Left lobe of liver (tissue), 2 donors: ENCODE data around the gene AGPAT3. TPM values are rescaled to one million over a fixed set of nuclear protein-coding genes. Genes with fewer than 3 reads are reported as not detected.

ENCODE experiments used
- ATAC-seq: fragments of 200-7000 bp; cut with Tn5 transposase; one replicate; pipeline ENCODE4 v1.9.1; 2020; ENCODE audit warnings: mild to moderate bottlenecking, moderate library complexity
- DNase-seq: peaks from one replicate; pipeline ENCODE4 v3.0.0-alpha.2; 2020; ENCODE audit warnings: low spot score
- total RNA-seq: library from RNA; stranded (reverse); gene quantifications from one replicate; pipeline ENCODE4 v1.2.1, GENCODE V29; 2021
- donor health status: DM: no; HTN: no; CAD: no; lungs with moderate emphysema.
- donor health status: DM: no; HTN: yes; CAD: no.

The AGPAT3 gene
- total RNA-seq, 1 donor from 2014 or later: 127 TPM

GRCh38 chr21:44012474-44013379 lies 147.7 kb downstream of the AGPAT3 start:
- DNase-seq: peak; percentile 93

GRCh38 chr21:44013380-44014088 lies 148.5 kb downstream of the AGPAT3 start:
- peak; percentile 22 for ATAC-seq

More at GRCh38 chr21:44012474-44013379, 147.7 kb downstream of the AGPAT3 start:
- peak; percentile 83 for ATAC-seq

GRCh38 chr21:44017601-44018000 lies 152.6 kb downstream of the AGPAT3 start:
- DNase-seq (no peak), ATAC-seq (no peak)

More at GRCh38 chr21:44013380-44014088, 148.5 kb downstream of the AGPAT3 start:
- no peak for DNase-seq

DNA sequence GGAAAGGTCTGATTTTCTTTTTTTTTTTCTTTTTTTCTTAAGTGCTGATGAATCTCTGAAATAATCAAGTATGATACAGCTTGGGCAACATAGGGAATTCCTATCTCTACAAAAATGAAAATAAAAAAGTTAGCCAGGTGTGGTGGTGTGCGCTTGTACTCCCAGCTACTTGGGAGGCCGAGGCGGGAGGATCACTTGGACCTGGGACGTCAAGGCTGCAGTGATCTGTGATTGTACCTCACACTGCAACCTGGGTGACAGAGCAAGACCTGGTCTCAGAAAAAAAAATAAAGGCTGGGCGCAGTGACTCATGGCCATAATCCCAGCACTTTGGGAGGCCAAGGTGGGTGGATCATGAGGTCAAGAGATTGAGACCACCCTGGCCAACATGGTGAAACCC lies 153.1 kb downstream of the AGPAT3 start:
- DNase-seq: no peak

GRCh38 chr21:44018813-44019567 lies 154.0 kb downstream of the AGPAT3 start:
- ATAC-seq (peak; percentile 10), DNase-seq (peak; percentile 33)

More for the DNA sequence above, 153.1 kb downstream of the AGPAT3 start:
- no peak for ATAC-seq

DNA sequence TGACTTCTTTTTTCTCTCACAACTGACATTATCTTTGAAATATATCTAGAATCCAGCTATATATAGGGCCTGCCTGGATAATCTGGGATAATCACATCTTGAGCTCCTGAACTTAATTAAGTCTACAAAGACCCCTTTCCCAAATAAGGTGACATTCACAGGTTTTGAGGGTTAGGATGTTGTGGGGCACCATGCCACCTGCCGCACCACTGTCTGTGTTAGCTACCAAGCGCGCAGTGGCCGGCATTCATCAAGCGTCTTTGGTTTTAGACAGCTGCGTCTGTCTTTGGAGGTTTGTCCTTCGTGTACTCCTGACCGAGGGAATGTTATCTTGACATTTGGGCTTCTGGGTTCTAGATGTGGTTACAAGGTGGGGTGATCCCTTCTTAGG lies 154.5 kb downstream of the AGPAT3 start:
- ATAC-seq: no peak

GRCh38 chr21:44020551-44020950 lies 155.5 kb downstream of the AGPAT3 start:
- ATAC-seq: no peak
- no peak for DNase-seq

More for the DNA sequence above, 154.5 kb downstream of the AGPAT3 start:
- no peak for DNase-seq

- ATAC-seq: peak; percentile 19
- no peak for DNase-seq
Observed at GRCh38 chr21:44021064-44021463, 156.0 kb downstream of the AGPAT3 start.

DNA sequence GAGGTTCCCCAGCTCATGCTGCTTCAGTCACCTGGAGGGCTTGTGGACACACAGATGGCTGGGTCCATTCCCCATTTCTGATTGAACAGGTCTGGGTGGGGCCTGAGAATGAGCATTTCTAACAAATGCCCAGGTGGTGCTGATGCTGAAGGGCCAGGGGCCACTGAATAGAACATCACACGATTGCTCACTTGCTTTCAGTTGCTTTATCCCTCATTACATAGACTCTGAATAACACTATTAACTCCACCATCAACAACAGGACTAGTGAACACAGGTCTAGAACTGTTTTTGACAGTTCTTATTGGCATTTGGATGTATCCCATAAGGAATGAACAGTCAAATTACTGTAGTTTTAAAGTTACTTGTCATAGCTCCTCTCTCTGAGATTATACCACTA lies 159.2 kb downstream of the AGPAT3 start:
- DNase-seq (no peak), ATAC-seq (no peak)

GRCh38 chr21:44024887-44025353 lies 159.9 kb downstream of the AGPAT3 start:
- DNase-seq: no peak
- ATAC-seq: peak; percentile 61

DNA sequence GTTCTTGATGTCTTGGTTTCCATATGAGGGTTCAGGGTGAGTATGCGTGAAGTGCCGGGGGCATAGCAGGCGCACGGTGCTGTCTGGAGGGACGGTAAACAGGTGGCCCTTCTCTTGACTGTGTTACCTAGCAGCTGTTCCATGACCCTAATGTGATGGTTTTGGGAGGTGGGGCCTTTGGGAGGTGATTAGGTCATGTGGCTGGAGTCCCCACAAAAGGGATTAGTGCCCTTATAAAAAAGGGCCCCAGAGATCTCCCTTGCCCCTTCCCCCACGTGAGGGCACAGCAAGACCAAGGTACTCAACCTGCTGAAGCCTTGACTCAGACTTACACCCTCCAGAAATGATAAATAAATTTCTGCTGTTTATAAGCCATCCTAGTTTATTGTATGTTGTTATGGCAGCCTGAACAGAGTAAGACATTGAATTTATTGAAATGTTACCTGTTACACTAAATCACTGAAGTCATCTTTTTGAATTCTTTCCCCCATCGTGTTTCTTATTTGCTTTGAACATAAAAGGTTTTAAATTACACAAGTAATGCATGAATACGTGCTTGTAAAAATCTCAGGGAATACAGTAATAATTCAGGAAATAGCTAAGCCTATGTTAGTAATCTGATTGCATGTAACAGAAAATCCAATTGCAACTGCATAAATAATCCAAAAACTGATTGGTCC lies 162.7 kb downstream of the AGPAT3 start:
- ATAC-seq (no peak), DNase-seq (no peak)

DNA sequence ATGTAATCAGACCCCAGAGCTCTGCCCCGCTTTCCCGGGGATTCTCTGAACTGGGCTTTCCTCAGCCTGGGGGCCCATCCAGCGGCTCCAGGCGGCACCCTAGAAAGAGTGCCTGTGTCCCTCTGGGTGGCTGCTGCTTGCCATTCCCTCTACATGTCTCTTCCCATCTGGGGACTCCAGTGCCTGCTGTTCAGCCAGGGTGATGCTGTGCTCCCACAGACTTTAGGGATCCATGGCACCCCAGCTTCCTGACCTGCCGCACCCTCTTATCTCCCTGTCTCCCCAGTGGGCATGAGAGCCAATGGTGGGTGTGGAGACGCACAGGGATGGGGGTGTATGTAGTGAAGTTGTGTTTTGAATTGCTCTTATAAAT lies 163.2 kb downstream of the AGPAT3 start:
- ATAC-seq: no peak
- no peak for DNase-seq

DNA sequence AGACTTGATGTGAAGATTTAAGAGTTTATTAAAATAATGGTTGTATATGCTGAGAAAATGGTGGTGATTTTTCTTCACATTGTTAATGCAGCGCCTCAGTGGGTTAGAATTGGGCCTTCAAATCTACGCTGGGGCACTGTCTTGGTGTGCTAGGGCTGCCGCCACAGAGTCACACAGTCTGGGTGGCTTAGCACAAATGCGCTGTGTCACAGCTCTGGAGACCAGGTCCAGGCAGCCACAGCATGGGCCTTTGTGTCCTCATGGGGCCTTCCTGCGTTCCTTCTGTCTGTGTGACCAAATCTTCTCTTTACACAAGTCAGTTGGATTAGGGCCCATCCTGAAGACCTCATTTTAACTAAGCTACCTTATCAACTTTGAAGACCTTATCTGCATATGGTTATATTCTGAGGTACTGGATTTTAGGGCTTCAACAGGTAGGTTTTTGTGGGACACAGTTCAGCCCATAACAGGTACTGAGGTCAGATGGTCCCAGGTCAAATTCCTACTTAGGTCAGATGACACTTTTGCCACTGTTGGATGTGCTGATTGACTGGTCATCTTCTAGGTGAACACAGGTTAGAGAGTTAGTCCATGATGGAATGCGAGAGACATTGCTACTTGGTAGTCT lies 164.6 kb downstream of the AGPAT3 start:
- DNase-seq: no peak
- ATAC-seq: peak; percentile 45

DNA sequence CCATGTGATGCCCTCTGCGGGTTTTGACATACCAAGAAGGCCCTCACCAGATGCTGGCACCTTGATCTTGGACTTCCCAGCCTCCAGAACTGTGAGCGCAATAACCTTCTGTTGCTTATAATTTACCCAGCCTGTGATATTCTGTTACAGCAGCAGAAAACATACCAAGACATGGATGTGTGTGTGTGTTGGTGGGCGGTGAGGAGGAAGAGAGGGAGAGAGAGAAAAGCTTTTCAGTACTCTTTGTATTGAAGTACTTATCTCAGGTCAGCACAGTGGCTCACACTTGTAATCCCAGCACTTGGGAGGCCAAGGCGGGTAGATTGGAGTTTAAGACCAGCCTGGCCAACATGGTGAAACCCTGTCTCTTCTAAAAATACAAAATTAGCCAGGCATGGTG lies 170.2 kb downstream of the AGPAT3 start:
- no peak for DNase-seq
- ATAC-seq: no peak

Other genes starting within 250 kb of the AGPAT3 start
- gene HSF2BP, start 205.7 kb upstream of the AGPAT3 start, total RNA-seq: 0.20 TPM
- 7.7 TPM for gene RRP1B, start 205.7 kb upstream of the AGPAT3 start, total RNA-seq
- gene PDXK, start 146.1 kb upstream of the AGPAT3 start, total RNA-seq: 61.1 TPM
- 25.6 TPM for gene CSTB, start 88.9 kb upstream of the AGPAT3 start, total RNA-seq
- gene RRP1, start 75.6 kb upstream of the AGPAT3 start, total RNA-seq: 10.3 TPM
- 21.2 TPM for gene TRAPPC10, start 147.1 kb downstream of the AGPAT3 start, total RNA-seq
- gene PWP2, start 242.2 kb downstream of the AGPAT3 start, total RNA-seq: 4.8 TPM